Measurements from ENCODE around the gene BCL2L15.

BCL2L15 gene

DNA sequence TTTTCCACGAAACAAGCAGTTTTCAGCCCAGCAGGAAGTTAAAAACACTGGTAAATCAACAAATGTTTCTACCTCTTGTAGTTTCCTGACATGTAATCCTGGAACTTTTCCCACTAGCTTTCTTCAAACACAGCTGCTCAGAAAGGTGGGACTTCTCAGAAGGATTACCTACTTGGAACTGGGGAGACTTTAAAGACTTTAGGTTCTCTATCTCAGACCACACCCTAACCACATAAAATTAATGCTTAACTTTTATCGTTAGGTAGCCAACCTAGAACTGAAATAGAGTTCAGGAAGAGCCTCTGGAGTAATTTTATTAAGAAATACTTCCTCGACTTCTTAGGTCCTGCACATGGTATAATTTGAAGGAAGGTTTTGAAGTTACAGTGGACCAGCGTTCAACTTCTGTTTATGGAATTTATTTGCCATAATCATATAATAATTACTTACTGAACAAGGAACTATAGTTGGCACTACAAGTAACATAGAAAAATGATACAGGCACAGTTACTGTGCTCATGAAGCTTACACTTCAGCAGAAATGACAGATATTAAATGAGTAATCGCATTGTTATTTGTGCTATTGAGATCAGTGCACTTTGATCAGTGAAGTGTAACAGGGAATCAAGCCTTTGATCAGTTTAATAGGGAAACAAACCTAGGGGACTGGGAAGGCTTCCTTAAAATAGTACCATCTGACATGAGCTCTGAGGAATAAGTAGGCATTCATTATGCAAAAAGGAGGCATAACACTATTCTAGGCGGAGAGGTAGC, at the start of gene BCL2L15:
Gene BCL2L15 (minus strand): TSS at position 180 of the 774 bp plus-strand sequence. CDS start 206 bp downstream, outside the sequence.
- DNase-seq (ENCODE audit: low spot score): no peak

GRCh38 chr1:113937146-113937545, 49.8 kb upstream of the BCL2L15 start:
- DNase-seq (ENCODE audit: low spot score): no peak

DNA sequence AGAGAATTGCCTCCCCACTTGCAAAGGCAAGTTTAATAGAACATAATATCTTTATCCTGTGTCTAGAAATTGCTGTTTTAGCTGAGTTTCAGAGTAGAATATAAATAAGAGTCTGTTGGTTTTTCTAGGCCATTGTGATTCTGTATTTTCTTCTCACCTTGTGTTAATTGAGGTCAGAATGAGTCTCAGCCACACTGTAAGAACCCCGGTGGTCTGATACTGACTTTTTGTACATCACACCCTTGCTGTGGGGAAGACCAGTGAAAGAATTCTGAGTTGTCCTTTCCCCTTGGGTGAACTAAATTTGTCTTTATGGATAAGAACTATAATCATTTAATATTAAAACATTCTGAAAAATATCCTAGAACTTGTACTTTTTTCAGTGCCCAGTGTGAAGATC, 48.6 kb upstream of the BCL2L15 start:
- DNase-seq (ENCODE audit: low spot score): no peak

GRCh38 chr1:113935176-113935575, 47.8 kb upstream of the BCL2L15 start:
- no peak for DNase-seq (ENCODE audit: low spot score)

DNA sequence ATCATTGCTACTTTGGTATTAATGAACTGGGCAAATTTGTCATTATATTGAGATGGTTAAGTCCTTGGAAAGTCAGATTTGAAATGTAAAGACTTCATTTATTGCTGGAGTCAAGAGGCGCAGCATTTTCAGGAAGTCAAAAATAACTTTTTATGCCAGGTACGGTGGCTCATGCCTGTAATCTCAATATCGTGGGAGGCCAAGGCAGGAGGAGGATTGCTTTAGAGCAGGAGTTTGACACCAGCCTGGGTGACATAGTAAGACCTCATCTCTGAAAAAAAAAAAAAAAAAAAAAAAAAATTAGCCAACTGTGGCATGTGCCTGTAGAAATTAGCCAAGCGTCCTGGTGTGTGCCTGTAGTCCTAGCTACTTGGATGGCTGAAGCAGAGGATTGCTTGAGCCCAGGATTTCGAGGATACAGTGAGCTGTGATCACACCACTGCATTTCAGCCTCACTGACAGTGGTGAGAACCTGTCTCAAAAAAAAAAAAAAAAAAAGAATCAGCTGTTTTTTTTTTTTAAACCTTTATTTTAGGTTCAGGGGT, 47.2 kb upstream of the BCL2L15 start:
- DNase-seq (ENCODE audit: low spot score): no peak

GRCh38 chr1:113934006-113934405, 46.6 kb upstream of the BCL2L15 start:
- no peak for DNase-seq (ENCODE audit: low spot score)

- DNase-seq (ENCODE audit: low spot score): no peak
These were observed 44.1 kb upstream of the BCL2L15 start for GRCh38 chr1:113931451-113931851.

GRCh38 chr1:113930499-113931161, 43.2 kb upstream of the BCL2L15 start:
- DNase-seq (ENCODE audit: low spot score): peak; percentile 48

GRCh38 chr1:113929750-113930498, 42.5 kb upstream of the BCL2L15 start:
- no peak for DNase-seq (ENCODE audit: low spot score)

DNA sequence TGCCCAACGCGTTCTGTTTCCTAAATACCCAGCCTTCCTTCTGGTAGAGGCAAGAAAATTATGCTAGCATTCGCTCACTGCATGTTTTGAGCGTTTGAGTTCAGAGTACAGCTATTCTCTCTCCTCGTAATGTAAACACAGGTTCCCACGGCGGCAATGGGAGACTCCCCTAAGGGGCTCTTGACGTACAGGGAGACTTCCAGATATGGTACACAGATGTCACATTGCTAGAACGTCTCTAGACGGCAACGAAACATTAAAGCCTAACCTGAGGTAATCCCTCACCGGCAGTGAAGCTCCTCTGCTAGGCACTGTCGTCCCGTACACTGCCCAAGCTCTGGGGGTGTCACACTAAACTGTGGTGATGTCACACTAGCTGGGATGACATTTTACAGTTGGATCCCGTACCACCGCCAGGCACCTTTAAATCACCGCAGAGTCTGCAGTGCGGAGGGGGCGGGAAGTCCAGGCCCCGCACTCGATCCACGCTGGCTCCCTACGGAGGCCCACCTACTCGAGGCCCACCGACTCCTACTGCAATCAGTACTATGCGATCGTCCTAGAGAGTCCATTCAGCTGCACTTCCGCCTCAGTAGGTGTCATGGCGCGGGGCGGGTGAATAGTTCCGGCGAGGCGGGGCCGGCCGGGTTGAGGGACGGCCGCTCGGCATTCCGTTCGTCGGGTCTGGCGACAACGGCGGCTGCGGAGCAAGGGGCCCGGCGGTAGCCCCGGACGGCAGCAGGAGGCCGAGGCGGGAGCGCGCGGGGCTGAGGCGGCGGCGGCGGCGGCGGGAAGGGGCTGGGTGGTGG, 41.8 kb upstream of the BCL2L15 start, which contains the start of gene HIPK1:
Gene HIPK1 (plus strand): TSS at position 384 of the 809 bp plus-strand sequence.
- peak; percentile 96 for DNase-seq (ENCODE audit: low spot score)

DNA sequence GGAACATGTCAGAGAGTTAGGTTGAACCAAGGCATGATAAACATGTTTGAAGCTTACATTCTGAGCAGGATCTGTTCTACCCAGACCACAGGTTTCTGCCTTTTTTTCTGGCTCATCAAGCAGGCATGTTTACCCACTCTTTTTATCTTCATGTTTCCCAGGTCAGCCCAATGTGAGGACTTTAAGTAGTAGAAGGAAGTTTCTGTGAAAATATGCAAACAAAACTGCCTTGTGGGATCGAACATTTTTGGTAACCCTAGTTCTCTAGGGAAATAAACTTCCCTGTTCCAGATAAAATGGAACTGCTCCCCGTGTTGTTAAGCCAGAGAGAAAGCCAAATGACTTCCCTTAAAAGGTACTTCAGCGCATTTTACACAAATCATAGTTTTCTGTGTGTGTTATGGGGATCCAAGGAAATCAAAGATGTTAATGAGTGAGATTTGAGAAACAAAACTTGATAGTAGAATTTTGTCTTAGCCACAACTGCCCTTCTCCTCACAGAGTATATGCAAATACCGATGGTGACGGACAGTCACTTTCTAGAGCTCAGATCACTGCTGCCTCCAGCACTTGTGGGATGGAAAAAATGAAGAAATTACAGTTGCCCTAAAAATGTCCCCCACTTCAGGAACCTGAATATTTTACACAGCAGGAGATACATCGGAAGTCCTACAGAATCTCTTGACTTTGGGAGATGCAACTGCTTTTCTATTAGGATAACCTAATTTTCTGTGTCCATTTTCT, 41.0 kb upstream of the BCL2L15 start:
- no peak for DNase-seq (ENCODE audit: low spot score)

DNA sequence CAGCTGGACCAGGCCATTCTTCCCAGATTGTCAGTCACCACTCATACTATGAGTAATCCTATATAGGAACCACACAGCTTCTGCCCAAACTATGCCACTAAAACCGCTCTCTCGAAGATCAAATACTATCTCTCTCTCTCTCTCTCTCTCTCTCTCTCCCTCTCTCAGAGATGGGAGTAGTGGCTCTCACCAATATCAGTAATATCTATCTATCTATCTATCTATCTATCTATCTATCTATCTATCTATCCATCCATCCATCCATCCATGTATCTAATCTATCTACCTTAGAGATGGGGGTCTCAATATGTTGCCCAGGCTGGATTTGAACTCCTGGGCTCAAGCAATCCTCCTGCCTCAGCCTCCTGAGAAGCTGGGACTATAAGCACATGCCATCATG, 37.1 kb upstream of the BCL2L15 start:
- DNase-seq (ENCODE audit: low spot score): no peak

DNA sequence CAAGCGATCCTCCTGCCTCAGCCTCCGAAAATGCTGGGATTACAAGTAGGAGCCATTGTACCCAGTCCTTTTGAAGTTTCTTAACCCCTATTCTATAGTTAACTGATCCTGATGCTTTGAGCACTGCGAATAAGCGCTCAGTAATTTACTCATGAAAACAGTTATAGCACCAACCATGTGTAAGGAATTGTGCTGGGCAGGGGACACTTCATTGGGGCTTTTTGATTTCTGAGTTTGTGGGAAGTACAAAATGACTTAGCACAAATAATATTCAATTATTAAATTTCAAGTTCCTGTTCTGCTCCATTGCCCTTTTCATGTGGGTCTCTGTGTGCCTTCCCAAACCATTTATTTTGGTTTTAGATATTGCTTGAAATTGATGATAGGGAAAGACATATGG, 35.6 kb upstream of the BCL2L15 start:
- DNase-seq (ENCODE audit: low spot score): no peak

GRCh38 chr1:113918243-113918642, 30.9 kb upstream of the BCL2L15 start:
- no peak for DNase-seq (ENCODE audit: low spot score)

GRCh38 chr1:113917400-113918082, 30.2 kb upstream of the BCL2L15 start:
- no peak for DNase-seq (ENCODE audit: low spot score)

- DNase-seq (ENCODE audit: low spot score): no peak
These were observed 29.6 kb upstream of the BCL2L15 start for GRCh38 chr1:113916974-113917373.

DNA sequence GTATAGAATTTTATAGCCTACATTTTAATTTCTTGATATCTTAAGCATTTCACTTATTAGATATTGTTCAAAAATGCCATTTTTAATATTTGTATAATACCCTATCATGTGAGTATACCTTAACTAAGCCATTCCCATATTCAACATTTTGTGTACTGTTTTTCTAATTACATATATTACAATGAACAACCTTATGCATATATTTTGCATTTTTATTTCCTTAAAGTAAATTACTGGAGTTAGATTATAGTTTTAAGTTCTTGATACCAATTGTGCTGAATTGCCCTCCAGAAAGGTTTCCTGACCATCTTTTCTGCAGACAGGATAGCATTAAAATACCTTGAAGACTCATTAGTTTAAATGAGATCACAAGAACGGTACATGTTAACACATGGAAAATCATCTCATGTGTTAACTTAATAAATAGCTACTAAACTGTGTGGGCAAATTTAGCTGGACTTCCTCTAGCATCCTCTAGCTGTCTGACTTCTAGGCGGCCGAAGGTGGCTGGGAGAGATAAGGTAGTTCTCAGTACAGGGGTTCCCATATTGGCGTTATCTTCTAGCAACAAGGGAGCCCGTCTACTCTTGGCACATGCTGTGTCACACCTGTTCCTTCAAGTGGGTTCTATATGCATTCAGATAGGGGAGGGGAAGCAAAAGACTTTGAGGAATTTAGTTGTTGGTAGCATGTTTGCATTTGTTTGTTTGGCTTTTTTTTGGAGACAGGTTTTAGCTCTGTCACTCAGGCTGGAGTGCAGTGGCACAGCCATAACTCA, 26.7 kb upstream of the BCL2L15 start:
- DNase-seq (ENCODE audit: low spot score): no peak

DNA sequence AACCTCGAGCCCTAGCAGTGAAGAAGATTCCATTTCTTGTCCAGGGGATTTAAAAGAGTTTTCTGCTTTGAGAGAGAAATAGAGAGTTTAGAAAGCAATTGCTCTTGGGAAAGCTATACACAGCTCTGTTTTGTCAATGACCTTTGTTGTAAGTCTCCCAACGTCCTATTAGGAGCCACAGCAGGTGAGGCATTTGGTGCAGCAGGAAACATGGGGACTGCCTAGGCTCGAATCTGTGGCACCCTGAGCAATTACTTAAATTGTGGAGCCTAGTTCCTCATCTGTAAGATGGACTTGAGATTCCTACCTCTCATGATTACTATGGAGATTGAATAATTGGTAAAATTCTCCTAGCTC, 25.9 kb upstream of the BCL2L15 start:
- DNase-seq (ENCODE audit: low spot score): no peak

DNA sequence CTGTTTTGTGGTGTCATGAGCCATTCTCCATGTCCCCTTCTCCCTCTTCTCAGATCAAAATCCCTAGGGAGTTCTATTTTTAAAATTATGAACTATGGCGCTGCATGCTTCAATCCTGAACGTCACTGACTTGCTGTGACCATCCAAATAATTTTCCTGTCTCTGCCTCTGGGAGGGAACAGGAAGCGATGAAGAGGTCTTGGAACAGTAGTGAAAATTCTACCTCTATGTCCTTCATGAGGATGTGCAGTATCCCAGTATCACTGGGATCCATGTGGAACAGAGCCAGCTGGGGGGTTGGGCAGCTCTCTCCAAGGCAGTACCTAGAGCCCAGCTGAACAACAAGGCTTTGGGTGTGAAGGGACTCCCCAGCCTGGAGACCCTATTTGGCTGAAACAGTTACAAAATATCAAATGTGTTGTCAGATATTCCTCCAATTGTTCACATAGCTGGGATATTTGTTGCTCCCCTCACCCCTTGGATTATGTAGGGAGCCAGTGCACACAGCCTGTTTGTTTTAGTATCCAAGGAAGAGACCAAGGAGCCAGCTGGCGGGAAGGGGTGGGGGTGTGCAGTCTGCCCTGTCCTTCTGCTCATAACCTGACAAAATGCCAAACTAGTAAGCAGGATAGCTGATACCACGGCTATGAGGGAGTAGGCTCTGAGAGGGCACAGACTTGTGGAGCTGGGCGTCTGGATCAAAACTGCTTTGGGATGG, 25.4 kb upstream of the BCL2L15 start:
- no peak for DNase-seq (ENCODE audit: low spot score)
